ENCODE data around the gene GALNT9. TPM values are rescaled to one million over a fixed set of nuclear protein-coding genes. Genes with fewer than 3 reads are reported as not detected.

Gene GALNT9
- total and polyA plus RNA-seq, 8 donors: 0.15 to 3.1 (median 0.19) TPM; not detected in 5

DNA sequence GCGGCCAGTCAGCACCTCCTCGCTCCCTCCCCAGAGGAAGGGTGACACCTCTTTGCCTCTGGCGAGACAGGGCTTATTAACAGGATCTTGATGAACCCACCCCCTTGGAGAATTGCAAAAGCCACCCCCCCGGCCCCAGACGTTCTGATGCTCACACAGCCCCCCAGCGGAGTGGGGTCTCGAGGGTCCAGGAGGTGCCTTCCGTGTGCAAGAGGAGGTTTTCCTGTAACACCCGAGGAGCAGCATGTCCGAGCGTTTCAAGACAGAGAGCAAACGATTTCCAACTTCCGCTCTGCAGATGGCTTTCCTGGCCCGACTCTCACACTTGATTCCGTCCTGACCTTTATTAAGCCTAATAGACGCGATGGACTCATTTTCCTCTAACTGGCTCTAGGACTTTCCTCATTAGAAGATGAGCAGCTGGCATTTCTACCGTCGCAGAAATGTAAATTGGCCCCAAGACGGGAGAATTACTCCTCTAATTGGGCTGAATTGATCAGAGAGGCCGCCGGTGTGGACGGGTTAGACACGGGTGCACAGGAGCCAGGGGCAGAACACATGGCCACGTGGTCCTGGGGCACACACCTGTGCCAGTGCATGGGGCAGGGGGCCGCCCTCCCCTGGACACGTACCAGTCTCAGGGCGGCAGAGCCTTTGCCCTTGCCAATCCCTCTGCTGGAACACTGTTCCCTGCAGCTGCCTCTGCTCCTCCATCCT lies 100.8 kb downstream of the GALNT9 start:
- TF ChIP-seq POLR2AphosphoS5 (IDR thresholded peaks at IDR 0.05) (no peak), EP300 (IDR thresholded peaks at IDR 0.05) (no peak), POLR2A (IDR thresholded peaks at IDR 0.05) (no peak)
- TF ChIP-seq, protein P1, sequence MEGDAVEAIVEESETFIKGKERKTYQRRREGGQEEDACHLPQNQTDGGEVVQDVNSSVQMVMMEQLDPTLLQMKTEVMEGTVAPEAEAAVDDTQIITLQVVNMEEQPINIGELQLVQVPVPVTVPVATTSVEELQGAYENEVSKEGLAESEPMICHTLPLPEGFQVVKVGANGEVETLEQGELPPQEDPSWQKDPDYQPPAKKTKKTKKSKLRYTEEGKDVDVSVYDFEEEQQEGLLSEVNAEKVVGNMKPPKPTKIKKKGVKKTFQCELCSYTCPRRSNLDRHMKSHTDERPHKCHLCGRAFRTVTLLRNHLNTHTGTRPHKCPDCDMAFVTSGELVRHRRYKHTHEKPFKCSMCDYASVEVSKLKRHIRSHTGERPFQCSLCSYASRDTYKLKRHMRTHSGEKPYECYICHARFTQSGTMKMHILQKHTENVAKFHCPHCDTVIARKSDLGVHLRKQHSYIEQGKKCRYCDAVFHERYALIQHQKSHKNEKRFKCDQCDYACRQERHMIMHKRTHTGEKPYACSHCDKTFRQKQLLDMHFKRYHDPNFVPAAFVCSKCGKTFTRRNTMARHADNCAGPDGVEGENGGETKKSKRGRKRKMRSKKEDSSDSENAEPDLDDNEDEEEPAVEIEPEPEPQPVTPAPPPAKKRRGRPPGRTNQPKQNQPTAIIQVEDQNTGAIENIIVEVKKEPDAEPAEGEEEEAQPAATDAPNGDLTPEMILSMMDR (IDR thresholded peaks at IDR 0.05): no peak
- no peak for DNase-seq
- intact Hi-C loops (cut with DNase I; ENCODE audit: low total_unique reads): no loop called here
- H3K4me3 ChIP-seq: no peak overlapping the region
- no peaks in the 10 kb centered on the region for H3K9me3 ChIP-seq
- 60 to 70% (median 62%) methylated on average over 15 to 28 of the region's 28 CpGs for WGBS, 5 donors
- no peak overlapping the region for H3K27ac ChIP-seq
- no peaks in the 10 kb centered on the region for H3K4me1 ChIP-seq
- H3K27me3 ChIP-seq: peaks cover 0 to 63% (median 17%) of the 10 kb centered on the region in 3 donors
- H3K36me3 ChIP-seq: no peaks in the 10 kb centered on the region

DNA sequence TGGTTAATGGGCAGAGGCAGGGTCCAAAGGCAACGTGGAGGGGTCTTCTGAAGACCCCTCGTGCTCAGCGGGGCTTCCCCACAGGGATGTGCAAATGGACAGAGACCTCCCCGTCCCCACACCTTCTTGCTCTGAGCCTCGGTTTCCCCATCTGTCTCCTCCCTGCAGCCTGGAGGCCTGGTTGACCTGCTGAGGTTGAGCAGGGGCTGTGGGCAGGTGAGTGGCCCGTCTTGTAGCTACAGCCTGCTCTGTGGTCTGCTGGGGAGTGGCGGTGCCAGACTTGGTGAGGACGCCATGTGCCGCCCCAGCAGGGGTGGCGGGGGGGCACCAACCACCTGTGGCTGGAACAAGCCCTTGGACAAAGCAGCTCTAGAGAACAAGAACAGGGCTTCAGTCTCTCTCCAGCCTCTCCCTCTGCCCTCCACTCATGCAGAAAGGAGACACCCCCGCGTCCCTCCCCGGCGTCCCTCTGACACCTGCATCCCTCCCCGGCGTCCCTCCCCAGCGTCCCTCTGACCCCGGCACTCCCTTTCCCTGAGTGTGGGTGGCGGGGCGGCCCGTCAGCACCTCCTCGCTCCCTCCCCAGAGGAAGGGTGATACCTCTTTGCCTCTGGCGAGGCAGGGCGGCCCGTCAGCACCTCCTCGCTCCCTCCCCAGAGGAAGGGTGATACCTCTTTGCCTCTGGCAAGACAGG lies 101.5 kb downstream of the GALNT9 start:
- intact Hi-C loops (cut with DNase I; ENCODE audit: low total_unique reads): no loop called here
- Histone ChIP-seq H3K9me3 (no peaks in the 10 kb centered on the region), H3K36me3 (no peaks in the 10 kb centered on the region), H3K27ac (no peak overlapping the region), H3K27me3 (peaks cover 0 to 63% (median 17%) of the 10 kb centered on the region in 3 donors), H3K4me3 (no peak overlapping the region), H3K4me1 (no peaks in the 10 kb centered on the region)
- TF ChIP-seq EP300 (IDR thresholded peaks at IDR 0.05): no peak
- TF ChIP-seq POLR2AphosphoS5 (IDR thresholded peaks at IDR 0.05): no peak
- TF ChIP-seq, protein P1 (IDR thresholded peaks at IDR 0.05): no peak
- no peak for TF ChIP-seq POLR2A (IDR thresholded peaks at IDR 0.05)
- WGBS, 5 donors: 35 to 61% (median 48%) methylated on average over 3 to 26 of the region's 26 CpGs
- no peak for DNase-seq

DNA sequence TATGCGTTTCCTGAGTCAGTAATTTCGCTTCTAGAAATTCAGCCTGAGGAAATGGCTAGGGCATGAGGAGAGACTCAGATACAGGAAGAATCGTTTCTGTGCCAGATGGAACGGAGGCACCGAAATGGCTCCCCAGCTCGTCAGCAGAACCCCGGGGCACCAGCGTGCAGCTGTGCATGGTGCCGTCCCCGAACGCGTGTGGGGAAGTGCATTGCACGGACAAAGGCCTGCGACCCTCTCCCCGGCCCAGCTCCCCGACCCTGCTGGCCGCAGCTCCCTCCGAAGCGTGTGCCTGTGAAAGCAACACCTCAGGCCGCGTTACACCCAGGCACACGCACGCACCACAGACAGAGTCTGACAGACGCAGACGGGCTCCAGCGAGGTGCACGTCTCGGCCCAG lies 102.3 kb downstream of the GALNT9 start:
- TF ChIP-seq EP300 (IDR thresholded peaks at IDR 0.05) (no peak), POLR2A (IDR thresholded peaks at IDR 0.05) (no peak), POLR2AphosphoS5 (IDR thresholded peaks at IDR 0.05) (no peak)
- TF ChIP-seq, protein P1 (IDR thresholded peaks at IDR 0.05): no peak
- intact Hi-C loops (cut with DNase I; ENCODE audit: low total_unique reads): no loop called here
- H3K4me1 ChIP-seq: peaks cover 0 to 4% (median 0%) of the 10 kb centered on the region in 4 donors
- no peak overlapping the region for H3K4me3 ChIP-seq
- no peak overlapping the region for H3K27ac ChIP-seq
- no peaks in the 10 kb centered on the region for H3K9me3 ChIP-seq
- H3K27me3 ChIP-seq: peaks cover 0 to 68% (median 17%) of the 10 kb centered on the region in 3 donors
- DNase-seq: no peak
- 73 to 81% (median 78%) methylated on average over 28 of the region's 28 CpGs for WGBS, 5 donors
- H3K36me3 ChIP-seq: no peaks in the 10 kb centered on the region

DNA sequence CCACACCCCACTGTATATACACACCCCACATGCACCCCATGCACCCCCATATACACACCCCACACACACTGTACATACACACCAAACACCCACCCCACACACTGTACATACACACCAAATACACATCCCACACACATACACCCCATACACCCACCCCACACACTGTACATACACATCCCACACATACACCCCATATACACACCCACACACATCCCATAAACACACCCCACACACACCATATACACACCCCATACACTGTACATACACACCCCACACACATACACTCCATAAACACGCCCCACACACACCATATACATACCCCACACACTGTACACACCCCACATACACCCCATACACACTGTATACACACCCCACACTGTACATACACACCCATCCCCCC lies 102.8 kb downstream of the GALNT9 start:
- no peak overlapping the region for H3K4me3 ChIP-seq
- H3K27ac ChIP-seq: no peak overlapping the region
- no peak for DNase-seq
- TF ChIP-seq, protein P1 (IDR thresholded peaks at IDR 0.05): no peak
- TF ChIP-seq EP300 (IDR thresholded peaks at IDR 0.05): no peak
- no peak for TF ChIP-seq POLR2AphosphoS5 (IDR thresholded peaks at IDR 0.05)
- no peak for TF ChIP-seq POLR2A (IDR thresholded peaks at IDR 0.05)
- H3K36me3 ChIP-seq: no peaks in the 10 kb centered on the region
- 50 to 75% (median 57%) methylated on average over 1 of the region's 1 CpG for WGBS, 5 donors
- H3K9me3 ChIP-seq: no peaks in the 10 kb centered on the region
- intact Hi-C loops (cut with DNase I; ENCODE audit: low total_unique reads): no loop called here
- peaks cover 0 to 4% (median 0%) of the 10 kb centered on the region in 4 donors for H3K4me1 ChIP-seq
- peaks cover 0 to 73% (median 17%) of the 10 kb centered on the region in 3 donors for H3K27me3 ChIP-seq
